ENCODE results near the gene BMP7.
"Not testable (repeated sequence)": the region's sequence is repeated elsewhere in the genome, so short reads cannot be mapped to it uniquely, and the experiment has no call there.

Gene BMP7

GRCh38 chr20:57249073-57249472, 17.4 kb downstream of the BMP7 start:
- FAIRE-seq: no peak

- FAIRE-seq: no peak
These were observed 18.2 kb downstream of the BMP7 start for GRCh38 chr20:57248132-57248797.

- no peak for FAIRE-seq
These were observed 19.0 kb downstream of the BMP7 start for GRCh38 chr20:57247292-57247965.

- FAIRE-seq: no peak
These were observed 20.4 kb downstream of the BMP7 start for GRCh38 chr20:57245997-57246396.

GRCh38 chr20:57244627-57245214, 21.7 kb downstream of the BMP7 start:
- FAIRE-seq: no peak

- FAIRE-seq: no peak
These were observed 22.2 kb downstream of the BMP7 start for GRCh38 chr20:57244221-57244585.

- no peak for FAIRE-seq
These were observed 22.8 kb downstream of the BMP7 start for GRCh38 chr20:57243480-57244220.

GRCh38 chr20:57242414-57242813, 24.0 kb downstream of the BMP7 start:
- FAIRE-seq: no peak

- FAIRE-seq: no peak
These were observed 25.0 kb downstream of the BMP7 start for GRCh38 chr20:57241363-57241991.

- FAIRE-seq: no peak
These were observed 25.7 kb downstream of the BMP7 start for GRCh38 chr20:57240581-57241362.

- not testable (repeated sequence) for FAIRE-seq
These were observed 26.7 kb downstream of the BMP7 start for GRCh38 chr20:57239725-57240124.

- FAIRE-seq: not testable (repeated sequence)
These were observed 27.1 kb downstream of the BMP7 start for GRCh38 chr20:57239324-57239723.

- FAIRE-seq: no peak
These were observed 28.4 kb downstream of the BMP7 start for GRCh38 chr20:57238089-57238488.

- no peak for FAIRE-seq
These were observed 28.9 kb downstream of the BMP7 start for GRCh38 chr20:57237585-57237953.

- FAIRE-seq: no peak
These were observed 29.4 kb downstream of the BMP7 start for GRCh38 chr20:57236813-57237584.

- no peak for FAIRE-seq
These were observed 31.7 kb downstream of the BMP7 start for GRCh38 chr20:57234556-57235251.

GRCh38 chr20:57231951-57232428, 34.5 kb downstream of the BMP7 start:
- no peak for FAIRE-seq

- no peak for FAIRE-seq
These were observed 35.3 kb downstream of the BMP7 start for GRCh38 chr20:57231161-57231560.

- FAIRE-seq: no peak
These were observed 36.2 kb downstream of the BMP7 start for GRCh38 chr20:57230247-57230646.

GRCh38 chr20:57229490-57229889, 37.0 kb downstream of the BMP7 start:
- no peak for FAIRE-seq

- FAIRE-seq: no peak
These were observed 40.6 kb downstream of the BMP7 start for GRCh38 chr20:57225830-57226229.

Measured in colon (tissue), 2 donors.